Inflammatory macrophage treated with lipopolysaccharide for 4 hours (primary cell): Measurements from ENCODE around the gene PPP3CA.
"Not testable (repeated sequence)": the region's sequence is repeated elsewhere in the genome, so short reads cannot be mapped to it uniquely, and the experiment has no call there.

ENCODE experiments used
- DNase-seq: peaks from one replicate; pipeline ENCODE4 v3.0.0-alpha.2; 2020

Gene PPP3CA

GRCh38 chr4:101200561-101200960 lies 146.8 kb downstream of the PPP3CA start:
- DNase-seq: peak; percentile 96

GRCh38 chr4:101199507-101200285 lies 147.6 kb downstream of the PPP3CA start:
- DNase-seq: no peak

GRCh38 chr4:101198682-101199339 lies 148.5 kb downstream of the PPP3CA start:
- DNase-seq: no peak

GRCh38 chr4:101197350-101197749 lies 150.0 kb downstream of the PPP3CA start:
- DNase-seq: no peak

- DNase-seq: no peak
Measured at GRCh38 chr4:101192244-101192643, 155.1 kb downstream of the PPP3CA start.

GRCh38 chr4:101191302-101192098 lies 155.8 kb downstream of the PPP3CA start:
- no peak for DNase-seq

- no peak for DNase-seq
Measured at GRCh38 chr4:101190751-101191150, 156.6 kb downstream of the PPP3CA start.

GRCh38 chr4:101188906-101189305 lies 158.4 kb downstream of the PPP3CA start:
- no peak for DNase-seq

- DNase-seq: peak; percentile 18
Measured at GRCh38 chr4:101187841-101188240, 159.5 kb downstream of the PPP3CA start.

GRCh38 chr4:101186567-101187184 lies 160.7 kb downstream of the PPP3CA start:
- DNase-seq: no peak

- DNase-seq: no peak
Measured at GRCh38 chr4:101184668-101185067, 162.7 kb downstream of the PPP3CA start.

- DNase-seq: peak; percentile 14
Measured at GRCh38 chr4:101183666-101184373, 163.5 kb downstream of the PPP3CA start.

- peak; percentile 27 for DNase-seq
Measured at GRCh38 chr4:101183221-101183620, 164.1 kb downstream of the PPP3CA start.

- DNase-seq: not testable (repeated sequence)
Measured at GRCh38 chr4:101182688-101183087, 164.6 kb downstream of the PPP3CA start.

GRCh38 chr4:101178731-101179130 lies 168.6 kb downstream of the PPP3CA start:
- DNase-seq: no peak

GRCh38 chr4:101177154-101177553 lies 170.2 kb downstream of the PPP3CA start:
- no peak for DNase-seq

GRCh38 chr4:101175896-101176676 lies 171.2 kb downstream of the PPP3CA start:
- no peak for DNase-seq

- peak; percentile 28 for DNase-seq
Measured at GRCh38 chr4:101174679-101175345, 172.5 kb downstream of the PPP3CA start.

GRCh38 chr4:101172369-101172768 lies 175.0 kb downstream of the PPP3CA start:
- peak; percentile 43 for DNase-seq

GRCh38 chr4:101171747-101172146 lies 175.6 kb downstream of the PPP3CA start:
- no peak for DNase-seq
